Measurements from ENCODE around the gene PALD1. TPM values are rescaled to one million over a fixed set of nuclear protein-coding genes. Genes with fewer than 3 reads are reported as not detected.

PALD1 gene
- total RNA-seq, 1 donor, result not detected

DNA sequence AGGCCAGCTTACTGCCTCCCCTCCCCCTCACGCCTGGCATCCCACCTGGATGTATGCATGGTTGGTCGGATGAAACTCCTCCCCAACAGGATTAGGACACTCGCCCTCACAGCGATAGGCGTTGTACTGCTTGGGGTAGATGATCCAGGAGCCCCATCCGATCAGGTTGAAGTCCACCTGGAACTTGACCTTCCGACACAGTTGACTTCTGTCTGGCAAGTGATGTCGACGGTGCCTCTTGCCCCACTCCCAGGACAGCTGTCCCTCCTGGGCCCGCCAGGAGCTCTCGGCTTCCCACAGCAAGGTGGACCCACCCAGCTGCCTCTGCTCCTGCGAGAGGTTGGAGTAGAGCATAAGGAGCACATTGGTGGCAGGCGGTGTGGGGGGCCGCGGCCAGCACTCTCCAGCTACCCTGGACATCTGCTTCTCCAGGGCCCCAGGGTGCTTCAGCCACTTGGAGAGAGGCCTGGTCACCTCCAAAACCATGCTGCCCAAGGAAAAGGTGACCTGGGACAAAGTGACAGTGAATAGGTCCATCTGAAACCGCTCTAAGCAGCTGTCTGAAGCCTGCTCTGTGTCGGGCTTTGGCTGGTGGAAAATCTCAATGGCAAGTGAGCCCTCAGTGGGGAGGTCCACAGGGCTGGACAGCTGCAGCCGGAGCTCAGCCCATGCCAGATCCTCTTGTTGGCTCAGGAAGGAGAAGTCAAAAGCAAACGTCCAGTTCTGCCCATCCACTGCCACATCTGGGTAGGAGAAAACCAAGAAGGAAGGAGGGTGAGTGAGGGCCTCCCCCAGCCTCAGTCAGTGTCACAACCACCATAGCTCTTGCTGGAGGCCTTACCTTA lies 43.1 kb upstream of the PALD1 start:
- TF ChIP-seq, protein P1, sequence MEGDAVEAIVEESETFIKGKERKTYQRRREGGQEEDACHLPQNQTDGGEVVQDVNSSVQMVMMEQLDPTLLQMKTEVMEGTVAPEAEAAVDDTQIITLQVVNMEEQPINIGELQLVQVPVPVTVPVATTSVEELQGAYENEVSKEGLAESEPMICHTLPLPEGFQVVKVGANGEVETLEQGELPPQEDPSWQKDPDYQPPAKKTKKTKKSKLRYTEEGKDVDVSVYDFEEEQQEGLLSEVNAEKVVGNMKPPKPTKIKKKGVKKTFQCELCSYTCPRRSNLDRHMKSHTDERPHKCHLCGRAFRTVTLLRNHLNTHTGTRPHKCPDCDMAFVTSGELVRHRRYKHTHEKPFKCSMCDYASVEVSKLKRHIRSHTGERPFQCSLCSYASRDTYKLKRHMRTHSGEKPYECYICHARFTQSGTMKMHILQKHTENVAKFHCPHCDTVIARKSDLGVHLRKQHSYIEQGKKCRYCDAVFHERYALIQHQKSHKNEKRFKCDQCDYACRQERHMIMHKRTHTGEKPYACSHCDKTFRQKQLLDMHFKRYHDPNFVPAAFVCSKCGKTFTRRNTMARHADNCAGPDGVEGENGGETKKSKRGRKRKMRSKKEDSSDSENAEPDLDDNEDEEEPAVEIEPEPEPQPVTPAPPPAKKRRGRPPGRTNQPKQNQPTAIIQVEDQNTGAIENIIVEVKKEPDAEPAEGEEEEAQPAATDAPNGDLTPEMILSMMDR (IDR thresholded peaks at IDR 0.05; ENCODE audit: insufficient read depth, low read depth, low read length), result no peak
- no peak overlapping the region for H3K4me3 ChIP-seq (ENCODE audit: low read depth, low read length)
- no peak for DNase-seq (ENCODE audit: low read depth)

DNA sequence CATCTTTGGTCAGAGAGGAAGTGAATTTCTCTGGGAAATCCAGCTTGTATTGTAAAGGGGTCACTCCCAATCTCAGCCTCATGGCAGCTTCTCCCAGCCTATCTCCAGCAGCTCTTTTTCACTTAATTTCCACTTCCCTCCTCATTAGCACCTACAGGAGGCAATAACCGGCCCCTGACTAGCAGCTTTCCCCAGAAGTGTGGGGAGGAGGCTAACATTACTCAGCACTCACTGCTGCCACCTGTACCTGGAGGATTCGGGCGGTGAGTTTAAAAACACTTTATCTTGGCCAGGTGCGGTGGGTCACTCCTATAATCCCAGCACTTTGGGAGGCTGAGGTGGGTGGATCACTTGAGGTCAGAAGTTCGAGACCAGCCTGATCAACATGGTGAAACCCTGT lies 40.8 kb upstream of the PALD1 start:
- TF ChIP-seq, protein P1 (IDR thresholded peaks at IDR 0.05; ENCODE audit: insufficient read depth, low read depth, low read length), result no peak
- H3K4me3 ChIP-seq (ENCODE audit: low read depth, low read length), result no peak overlapping the region
- no peak for DNase-seq (ENCODE audit: low read depth)

DNA sequence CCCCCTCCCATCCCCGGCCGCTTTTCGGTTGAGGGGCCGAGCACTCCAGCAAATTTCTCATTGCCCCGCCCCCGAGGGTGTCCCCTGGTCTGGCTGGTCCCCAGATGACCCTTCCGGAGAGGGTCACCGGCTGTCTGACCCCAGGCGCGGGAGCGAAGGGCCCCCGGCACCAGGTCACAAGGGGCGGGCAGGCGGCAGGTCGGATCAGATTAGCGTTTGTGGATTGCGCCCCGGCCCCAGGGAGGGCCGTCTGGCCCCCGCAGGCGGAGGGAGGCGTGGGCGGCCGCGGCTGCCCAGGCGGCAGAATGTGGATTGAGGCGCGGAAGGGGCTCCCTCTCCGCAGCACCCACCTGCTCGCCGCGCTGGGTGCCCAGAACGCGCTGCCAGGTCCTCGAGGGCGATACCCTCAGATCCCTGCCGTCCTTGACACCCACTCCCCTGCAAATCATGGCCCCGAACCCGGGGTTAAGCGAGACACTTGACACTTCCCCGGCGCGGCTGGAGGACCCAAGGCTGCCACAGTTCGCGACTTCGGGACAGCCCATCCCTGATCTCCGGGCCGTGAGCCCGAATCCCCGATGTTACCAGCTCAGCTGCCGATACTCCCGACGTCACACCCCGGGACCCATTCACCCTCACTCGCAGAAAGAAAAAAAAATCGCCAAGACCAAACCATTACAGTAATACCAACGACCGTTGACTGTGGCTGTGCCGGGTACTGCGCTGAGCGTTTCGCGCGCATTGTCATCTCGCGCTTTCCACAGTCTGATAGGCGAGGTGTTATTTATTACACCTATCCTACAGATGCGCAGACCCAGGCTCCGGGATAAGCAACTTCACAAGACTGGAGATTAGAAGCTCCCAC lies 38.0 kb upstream of the PALD1 start:
- TF ChIP-seq, protein P1 (IDR thresholded peaks at IDR 0.05; ENCODE audit: insufficient read depth, low read depth, low read length), result no peak
- no peak overlapping the region for H3K4me3 ChIP-seq (ENCODE audit: low read depth, low read length)
- no peak for DNase-seq (ENCODE audit: low read depth)

DNA sequence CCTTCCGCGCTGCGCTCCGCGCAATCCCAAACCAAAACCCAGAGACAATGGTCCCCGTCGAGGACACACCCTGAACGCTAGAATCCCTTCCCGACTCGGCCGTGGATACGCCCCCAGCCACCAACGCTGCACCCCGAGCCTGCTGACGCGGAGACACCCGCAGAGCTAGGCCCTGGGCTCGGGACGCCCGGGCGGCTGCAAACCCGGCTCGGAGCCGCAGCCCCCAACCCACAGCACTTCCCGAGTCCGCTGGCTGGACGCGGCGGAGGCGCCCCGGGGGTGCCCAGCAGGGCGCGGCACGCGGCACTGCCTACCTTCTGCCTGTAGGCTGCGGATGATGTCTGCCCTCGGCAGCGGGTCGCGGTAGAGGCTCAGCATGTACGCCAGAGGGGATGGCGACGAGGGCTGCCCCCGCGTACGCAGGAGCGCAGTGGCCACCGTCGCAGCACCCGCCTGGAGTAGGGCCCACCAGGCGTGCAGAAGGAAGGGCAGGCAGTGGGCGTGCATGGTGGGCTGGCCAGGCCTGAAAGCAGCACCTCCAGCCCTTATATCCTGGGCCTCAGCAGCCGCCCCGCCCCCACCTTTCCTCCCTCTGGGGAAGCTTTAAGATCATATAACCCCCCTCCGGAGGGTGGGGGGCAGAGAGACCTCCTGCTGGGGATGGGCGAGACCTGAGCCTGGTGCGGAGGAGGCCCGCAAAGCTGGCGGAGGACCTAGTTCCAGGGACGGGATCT lies 37.2 kb upstream of the PALD1 start, which contains the start of gene NODAL:
Gene NODAL, minus strand, starts transcription at position 521 of the 734 bp plus-strand sequence. Its CDS starts 14 bp downstream, at position 507.
- no peak within 1 kb of the TSS for H3K4me3 ChIP-seq (ENCODE audit: low read depth, low read length)
- no peak for DNase-seq (ENCODE audit: low read depth)
- TF ChIP-seq, protein P1 (IDR thresholded peaks at IDR 0.05; ENCODE audit: insufficient read depth, low read depth, low read length), result no peak

DNA sequence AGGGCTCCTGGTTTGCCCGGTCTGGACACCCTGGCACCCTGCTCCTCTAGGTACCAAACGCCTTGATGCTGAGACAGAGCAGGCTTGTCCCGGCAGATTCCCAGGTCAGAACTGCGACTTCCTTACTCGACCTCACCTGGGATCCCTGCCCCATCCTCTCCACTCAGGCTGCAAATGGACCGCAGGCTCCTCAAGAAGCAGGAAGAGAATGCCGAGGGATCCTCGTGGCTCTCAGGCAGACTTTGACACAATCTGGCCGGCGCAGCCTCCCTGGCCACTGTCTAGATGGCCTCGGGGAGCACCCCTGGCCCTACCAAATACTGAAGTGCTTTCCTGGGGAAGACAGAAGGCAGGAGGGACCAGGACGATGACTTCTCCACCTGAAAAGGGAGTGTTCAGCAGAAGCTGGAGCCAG lies 36.7 kb upstream of the PALD1 start:
- DNase-seq (ENCODE audit: low read depth), result no peak
- no peak overlapping the region for H3K4me3 ChIP-seq (ENCODE audit: low read depth, low read length)
- TF ChIP-seq, protein P1 (IDR thresholded peaks at IDR 0.05; ENCODE audit: insufficient read depth, low read depth, low read length), result no peak

DNA sequence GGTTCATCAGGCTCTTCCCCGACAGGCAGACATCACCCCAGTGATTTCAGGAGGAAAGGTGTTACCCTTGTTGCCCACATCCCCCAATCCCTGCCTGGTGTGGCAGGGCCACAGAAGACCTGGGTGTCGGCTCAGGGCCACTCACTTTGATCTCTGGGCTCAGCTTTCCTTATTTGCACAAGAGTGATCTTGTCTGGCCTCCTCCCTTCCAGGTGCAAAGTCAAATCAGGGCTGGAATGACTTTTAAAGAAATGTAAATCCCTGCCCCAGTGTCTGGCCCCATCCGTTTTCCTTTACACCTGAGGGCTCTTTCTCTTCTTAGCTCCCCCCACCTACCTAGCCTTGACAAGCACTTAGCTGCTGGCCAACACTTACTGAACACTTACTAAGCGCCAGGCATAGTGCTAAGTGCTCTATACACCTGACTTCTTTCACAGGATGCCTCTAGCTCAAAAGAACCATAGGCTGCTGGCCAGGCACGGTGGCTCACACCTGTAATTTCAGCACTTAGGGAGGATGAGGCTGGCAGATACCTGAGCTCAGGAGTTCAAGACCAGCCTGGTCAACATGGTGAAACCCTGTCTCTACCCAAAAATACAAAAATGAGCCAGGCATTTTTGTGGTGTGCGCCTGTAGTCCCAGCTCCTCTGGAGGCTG lies 36.1 kb upstream of the PALD1 start:
- H3K4me3 ChIP-seq (ENCODE audit: low read depth, low read length), result no peak overlapping the region
- DNase-seq (ENCODE audit: low read depth), result no peak
- TF ChIP-seq, protein P1 (IDR thresholded peaks at IDR 0.05; ENCODE audit: insufficient read depth, low read depth, low read length), result no peak
